Renal pelvis (tissue), 4 donors: ENCODE data around the gene CIB4. TPM values are rescaled to one million over a fixed set of nuclear protein-coding genes. Genes with fewer than 3 reads are reported as not detected.

Experiments used
- DNase-seq: peaks from one replicate; pipeline ENCODE4 v3.0.0-alpha.2; 2013
- polyA plus RNA-seq, 3 donors: library from polyadenylated mRNA; unstranded; fragments of 120-200 nt; gene quantifications; one replicate each; pipeline ENCODE4 v1.2.1, GENCODE V29; 2013; ENCODE audit not compliant: insufficient read length in 3 of 3

The CIB4 gene
- polyA plus RNA-seq, 3 donors: 0.28 to 0.78 (median 0.30) TPM

DNA sequence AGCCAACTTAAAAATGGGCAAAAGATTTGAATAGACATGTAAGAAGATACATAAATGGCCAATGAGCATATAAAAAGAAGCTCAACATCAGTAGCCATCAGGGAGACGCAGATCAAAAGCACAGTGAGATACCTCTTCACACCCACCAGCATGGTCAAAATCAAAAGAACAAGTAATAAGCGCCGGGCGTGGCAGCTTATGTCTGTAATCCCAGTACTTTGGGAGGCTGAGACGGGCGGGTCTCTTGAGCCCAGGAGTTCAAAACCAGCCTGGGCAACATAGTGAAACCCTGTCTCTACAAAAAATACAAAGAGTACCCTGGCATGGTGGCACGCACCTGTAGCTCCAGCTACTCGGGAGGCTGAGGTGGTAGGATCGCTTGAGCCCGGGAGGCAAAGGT is 4.6 kb upstream of the CIB4 start:
- no peak for DNase-seq

DNA sequence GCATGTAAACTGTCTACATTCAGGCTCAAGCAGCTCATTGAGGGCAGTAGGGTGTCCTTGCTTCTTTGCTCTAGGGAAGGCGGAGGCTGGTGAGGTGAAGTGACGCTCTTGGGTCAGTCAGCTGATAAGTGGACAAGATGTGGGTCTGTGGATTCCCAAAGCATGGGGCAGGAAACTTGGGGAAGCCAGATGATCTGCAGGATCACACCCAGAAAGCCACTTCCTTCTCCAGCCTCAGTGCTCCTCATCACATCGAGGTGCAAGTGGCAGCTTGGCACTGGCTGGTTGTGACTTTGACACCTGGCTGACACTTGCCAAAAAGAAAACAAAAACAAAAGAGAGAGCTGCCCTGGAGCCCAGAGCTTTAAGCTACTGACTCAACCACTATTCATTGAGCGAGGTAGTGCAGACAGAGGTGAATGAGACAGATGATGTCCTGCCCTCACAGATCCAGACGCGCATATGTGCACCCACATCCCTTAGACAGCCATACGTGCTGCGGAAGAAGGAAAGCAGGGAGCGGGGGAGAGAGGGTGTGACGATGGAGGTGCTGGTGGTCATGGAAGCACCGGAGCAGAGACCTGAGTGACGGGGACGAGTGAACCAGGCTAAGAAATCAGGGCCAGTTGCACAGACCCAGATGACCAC is 3.1 kb upstream of the CIB4 start:
- DNase-seq: no peak

DNA sequence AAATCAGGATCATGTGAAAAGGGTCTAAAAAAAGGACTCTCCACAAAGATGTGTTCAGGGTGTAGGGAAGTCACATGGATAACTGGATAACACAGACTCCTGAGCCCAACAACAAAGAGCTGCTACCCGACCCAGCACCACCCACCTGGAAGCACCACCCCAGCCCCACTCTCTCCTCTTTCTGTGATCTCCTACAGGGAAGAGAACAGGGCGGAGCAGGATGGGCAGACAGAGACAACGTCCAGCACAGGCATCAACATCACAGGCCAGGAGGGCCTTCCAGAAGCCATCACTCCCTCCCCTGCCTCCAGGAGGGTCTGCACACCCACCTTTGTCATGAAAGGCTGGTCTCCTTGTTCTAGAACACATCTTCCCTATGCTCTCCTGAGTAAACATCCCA is 1.3 kb upstream of the CIB4 start:
- DNase-seq: no peak

DNA sequence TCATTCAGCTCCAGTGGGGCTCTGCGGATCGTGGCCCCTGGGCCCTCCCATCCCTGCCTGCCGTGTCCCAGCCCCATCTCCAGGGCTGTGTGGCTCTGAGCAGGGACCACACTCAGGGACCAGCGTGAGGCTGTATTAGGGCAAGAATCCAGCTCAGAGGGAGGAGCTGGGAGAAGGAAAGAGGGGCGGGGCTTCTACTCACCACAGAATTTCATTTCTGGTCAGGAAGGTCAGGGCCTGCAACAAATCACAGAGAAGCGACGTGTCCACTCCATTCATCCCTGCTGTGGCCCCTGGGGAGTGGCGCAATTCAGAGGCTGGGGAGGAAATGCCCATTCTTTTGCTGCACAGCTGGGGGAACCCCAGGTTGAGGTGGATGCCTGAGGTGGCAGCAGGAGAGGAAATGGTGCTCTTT is 828 bp downstream of the CIB4 start:
- DNase-seq: peak; percentile 22

DNA sequence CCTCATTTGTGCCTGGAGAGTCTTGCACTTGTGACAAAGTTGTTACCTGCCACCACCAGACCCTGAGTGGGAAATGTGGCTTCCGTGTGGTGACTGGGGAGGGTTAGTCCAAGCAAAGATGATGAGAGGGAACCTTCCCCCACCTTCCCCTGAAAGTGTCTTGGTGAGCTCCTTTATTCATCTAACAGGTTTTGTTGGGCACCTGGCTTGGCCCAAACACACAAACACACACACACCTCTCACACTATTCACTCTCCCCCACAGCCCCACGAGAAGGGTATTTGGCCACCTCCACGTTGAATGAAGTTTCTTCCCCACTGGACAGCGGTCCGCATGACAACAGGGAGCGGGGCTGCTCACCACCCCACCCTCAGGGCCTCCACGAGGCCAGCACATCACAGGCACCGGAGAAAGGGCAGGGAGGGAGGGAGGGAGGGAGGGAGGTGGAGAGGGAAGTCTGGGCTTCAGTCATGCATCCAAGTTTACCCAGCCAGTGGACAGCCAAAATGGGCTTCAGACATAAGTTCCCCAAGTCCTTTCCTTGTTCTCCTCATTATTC is 1.4 kb downstream of the CIB4 start:
- no peak for DNase-seq

DNA sequence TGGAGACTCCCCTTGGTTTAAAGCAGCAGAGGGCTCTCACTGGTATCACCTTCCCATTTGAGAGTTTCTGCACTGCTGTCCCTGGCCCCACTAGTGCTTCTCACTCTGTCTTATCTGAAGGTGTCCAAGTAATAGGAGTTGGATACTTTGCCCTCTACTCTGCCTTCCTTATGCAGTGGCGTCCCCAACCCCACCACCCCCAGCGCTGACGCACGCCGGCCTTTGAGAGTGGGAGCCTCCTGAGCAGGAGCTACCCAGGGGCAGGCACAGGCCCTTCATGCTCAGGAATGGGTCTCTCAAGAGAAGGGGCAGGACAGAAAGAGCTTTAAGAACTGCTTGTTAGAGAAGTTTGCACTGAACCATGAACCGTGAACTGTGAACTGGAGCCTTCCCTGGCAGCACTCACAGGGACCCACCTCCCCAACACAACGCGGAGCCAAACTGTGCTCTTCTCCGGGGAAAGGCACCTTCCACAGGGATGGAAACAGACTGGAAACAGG is 3.3 kb downstream of the CIB4 start:
- DNase-seq: no peak

DNA sequence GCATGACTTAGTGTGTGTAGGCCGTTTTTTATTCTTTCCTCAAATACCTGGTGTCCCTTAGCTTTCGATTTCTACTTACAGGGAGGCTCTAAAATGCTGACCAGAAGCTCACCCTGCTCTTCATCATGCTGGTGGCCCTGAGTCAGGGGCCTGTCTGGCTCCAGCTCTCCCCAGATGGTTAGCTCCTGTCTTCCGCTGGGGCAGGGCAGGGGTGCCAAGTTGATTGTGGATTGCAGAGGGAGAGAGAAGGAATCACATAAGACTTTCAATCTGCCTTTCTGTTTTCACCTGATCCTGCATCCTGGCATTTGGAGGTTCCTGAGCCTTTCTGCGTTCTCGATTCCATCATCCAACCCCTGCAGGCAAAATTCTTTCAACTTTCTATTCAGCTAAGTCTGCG is 4.2 kb downstream of the CIB4 start:
- DNase-seq: no peak

DNA sequence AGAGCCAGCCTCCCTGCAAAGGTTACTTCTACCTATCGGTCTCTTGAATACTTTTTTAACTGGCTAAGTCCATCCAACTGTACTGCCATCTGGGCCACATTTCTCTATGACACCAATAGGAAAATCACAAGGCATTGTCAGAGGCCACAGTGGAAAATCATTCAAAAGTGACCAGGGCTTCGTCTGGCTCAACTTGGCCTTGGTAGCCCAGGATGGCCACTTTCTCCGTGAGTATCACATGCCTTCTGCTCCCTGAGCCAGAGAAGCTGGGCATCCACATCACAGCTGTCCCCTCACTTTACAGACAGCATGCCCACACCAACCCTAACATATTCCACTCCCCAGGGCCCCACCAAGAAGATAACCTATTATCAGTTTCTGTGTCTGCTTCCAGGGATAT is 5.8 kb downstream of the CIB4 start:
- DNase-seq: no peak

DNA sequence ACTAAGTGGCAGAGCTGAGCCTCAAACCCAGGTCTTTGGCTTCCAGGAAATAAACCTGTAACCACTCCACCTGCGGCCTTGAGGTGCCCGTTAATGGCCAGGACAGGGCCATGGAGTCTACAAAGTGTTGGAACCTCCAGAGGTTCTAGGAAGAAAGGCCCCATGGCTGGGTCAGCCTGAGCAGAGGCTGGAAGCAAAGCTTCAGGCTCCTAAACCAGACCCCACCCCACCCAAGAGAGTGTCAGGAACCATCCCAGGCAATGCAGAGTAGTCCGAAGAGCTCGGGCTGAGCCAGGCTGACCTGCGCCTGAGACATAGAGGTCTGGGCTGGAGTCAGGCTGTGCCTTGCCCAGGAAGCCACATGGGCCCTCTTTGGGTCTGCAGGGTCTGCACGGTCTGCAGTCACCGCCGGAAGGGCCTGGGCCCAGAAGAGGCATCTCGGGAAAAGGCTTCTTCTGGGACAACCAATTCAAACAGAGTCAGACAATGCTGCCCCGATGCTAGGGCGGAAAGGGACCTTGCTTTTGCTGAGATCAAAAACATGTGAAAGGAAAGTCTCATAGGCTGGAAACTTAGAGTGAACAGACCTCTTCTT is 6.4 kb downstream of the CIB4 start:
- no peak for DNase-seq

DNA sequence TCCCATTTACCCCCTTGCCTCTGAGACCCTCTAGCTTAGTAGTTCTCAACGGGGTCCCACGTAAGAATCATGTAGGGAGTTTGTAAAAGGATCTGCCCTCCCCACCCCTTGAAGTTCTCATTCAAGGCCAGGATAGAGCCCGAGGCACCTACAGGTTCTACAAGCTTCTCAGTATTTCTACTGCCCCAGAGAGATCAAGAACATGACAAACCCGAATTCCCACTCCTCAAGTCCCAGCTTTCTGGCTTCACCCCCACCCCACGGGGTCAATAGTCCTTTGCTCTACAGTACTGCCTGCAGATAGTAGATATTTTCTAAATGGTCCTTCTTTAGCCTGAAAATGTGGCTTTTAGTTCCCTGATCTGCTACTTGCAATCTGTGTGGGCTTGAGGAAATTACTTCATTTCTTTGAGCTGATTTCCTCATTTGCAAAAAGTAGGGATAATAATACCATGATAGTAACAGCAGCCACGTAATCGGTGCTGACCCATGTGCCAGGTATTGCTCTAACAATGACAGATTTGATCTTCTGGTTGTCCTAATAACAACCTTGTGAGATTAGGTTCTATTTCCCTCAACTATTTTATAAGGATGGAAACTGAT is 7.1 kb downstream of the CIB4 start:
- no peak for DNase-seq

DNA sequence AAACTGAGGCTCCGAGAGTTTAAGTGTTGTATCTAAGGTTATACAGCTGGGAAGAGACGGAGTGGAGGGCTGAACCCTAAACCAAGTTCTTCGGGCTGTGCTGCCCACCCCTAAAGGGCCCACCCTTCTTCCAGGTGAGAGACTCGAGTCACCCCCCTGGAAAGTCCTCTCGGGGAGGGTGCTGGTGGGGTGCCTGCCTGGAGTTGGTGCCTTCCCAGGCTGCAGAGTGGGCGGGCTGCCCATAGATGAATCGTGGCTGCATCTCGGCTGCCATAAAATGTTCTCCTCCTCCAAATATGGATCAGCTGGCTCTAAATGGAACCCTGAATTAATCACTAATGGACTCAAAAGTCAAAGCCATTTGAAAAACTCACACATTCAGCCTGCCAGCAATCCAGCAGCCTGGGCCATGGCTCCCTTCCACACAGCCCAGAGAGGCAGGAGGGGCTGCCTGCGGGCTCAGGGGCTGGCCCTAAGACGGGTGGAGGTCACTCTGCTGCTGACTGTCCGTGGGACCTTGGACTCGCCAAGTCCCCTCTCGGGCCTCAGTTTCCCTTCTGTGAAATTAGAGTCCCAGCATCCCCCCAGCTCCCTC is 7.7 kb downstream of the CIB4 start:
- DNase-seq: no peak

DNA sequence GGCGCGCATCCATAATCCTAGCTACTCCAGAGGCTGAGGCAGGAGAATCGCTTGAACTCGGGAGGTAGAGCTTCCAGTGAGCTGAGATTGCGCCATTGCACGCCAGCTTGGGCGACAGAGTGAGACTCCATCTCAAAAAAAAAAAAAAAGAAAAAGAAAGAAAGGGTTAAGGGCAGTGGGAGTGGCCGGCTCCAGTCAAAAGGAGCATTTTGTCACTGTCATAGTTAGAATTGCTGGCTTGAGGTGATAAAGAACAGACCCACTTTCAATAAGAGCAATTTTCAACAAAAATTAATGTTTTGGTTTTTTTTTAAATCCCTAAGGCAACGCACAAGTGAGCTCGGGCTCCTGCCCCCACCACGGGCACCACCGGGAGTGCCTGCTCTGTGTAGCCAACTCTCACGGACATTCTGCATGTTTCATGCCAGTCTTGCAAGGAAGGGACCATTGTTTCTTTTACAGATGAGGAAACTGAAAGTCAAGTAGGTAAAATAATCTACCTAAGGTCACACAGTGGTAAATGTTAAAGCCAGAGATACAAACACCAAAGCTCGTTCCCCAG is 8.5 kb downstream of the CIB4 start:
- no peak for DNase-seq

DNA sequence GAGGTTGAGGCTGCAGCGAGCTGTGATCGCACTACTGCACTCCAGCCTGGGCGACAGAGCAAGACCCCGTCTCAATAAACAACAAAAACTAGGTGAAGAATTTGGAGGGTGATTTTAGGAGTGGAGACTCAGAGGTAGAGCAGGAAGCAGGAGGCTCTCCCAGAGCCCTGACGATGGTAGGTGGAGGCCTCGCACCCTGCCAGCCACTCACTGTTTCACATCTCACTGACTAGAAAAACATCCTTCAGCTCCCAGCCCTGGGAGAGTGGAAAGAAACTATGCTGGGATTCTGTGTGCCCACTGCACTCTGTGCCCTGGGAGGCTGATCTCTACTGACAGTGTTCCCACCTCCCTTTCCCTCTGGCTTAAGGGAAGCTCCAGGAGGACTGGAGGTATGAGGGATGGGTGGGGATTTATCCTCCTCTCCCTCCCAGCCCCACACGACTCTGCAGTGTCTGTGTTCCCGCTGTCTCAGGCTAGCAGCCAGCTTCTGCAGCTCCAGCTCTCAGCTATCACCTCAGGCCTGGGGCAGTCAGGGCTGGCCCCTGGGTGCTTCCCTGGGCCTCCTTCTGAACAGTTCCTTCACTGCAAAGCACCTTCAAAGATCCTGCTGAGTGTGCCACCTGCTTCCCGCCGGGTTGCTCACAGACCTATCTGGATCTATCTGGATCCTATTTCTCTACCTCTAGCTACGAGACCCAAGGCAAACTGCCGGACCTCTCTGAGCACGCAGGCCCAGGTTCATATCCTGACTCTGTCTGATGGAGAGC is 9.6 kb downstream of the CIB4 start:
- DNase-seq: no peak

DNA sequence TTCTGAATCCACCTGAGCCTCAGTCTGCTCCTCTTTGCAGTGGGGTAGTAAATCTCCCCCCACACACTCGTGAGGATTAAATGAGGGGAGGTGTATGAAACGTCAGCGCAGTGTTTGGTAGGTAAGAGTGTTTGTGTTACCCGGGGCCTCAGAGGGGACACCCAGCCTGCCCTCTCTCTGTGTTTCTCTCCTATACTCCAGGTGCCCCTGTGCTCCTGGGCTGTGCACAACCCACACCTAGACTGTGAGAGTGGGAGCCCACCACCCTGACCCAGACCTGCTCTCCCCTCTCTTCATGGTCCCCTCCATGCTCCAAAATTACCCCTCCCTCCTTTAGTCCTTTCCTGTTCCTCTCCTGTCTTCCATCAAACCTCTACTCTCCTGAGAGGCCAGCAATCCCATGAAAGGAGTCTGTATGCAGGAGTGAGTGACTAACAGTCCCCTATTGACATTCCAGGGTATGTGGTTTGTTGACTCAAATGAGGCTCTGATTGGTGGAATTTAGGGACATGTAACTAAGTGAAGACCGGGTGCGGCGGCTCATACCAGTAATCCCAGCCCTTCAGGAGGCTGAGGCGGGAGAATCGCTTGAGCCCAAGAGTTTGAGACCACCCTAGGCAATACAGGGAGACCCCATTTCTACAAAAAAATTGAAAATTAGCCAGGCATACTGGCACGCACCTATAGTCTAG is 10.4 kb downstream of the CIB4 start:
- DNase-seq: no peak

DNA sequence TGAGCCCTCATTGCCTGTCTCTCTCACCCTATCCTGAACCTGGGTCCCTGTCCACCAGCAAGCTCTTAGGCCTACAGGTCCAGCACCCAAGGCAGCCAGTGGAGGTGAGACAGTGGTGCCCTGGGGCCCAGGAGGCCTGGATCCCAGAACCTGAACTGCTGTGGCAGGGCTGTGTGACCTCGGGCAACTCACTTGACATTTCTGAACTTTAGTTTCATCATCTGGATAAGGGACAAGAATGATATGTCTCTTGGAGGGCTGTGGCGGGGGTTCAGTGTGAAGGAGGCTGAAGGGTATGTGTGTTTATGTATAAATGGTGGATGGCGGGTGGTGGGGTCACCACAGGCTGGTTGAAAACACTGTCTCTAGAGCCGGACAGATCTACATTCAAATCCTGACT is 10.9 kb downstream of the CIB4 start:
- DNase-seq: no peak

DNA sequence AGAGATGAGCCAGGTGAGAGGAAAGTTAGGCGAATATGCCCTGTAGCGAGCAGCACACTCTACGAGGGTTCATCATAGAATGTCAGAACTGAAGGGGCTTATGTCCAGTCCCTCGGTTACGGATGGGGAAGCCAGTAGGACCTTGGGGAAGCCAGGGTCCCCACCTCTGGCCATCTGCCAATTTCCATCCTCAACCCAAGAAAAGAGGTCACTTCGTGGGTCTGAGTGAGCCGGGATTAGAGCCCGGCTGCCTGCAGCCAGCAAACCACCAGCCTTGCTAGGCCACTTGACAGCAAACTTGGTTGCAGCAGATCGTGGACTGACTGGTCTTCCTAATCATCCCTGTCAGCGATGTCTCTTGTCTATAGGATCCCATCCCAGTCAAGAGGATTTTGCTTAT is 11.4 kb downstream of the CIB4 start:
- no peak for DNase-seq

DNA sequence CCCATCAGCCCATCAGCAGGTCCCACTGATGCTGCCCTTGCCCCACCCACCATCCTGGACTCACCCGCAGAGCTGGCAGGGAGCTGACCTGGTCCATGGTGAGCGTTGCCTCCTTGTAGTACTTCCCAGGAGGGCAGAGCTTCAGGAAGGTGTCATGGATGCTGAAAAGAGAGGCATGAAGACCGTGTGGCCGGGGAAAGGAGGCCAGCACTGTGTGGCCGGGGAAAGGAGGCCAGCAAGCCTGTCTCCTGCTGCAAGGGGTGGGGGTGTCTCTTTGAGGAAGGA is 11.9 kb downstream of the CIB4 start:
- DNase-seq: no peak

DNA sequence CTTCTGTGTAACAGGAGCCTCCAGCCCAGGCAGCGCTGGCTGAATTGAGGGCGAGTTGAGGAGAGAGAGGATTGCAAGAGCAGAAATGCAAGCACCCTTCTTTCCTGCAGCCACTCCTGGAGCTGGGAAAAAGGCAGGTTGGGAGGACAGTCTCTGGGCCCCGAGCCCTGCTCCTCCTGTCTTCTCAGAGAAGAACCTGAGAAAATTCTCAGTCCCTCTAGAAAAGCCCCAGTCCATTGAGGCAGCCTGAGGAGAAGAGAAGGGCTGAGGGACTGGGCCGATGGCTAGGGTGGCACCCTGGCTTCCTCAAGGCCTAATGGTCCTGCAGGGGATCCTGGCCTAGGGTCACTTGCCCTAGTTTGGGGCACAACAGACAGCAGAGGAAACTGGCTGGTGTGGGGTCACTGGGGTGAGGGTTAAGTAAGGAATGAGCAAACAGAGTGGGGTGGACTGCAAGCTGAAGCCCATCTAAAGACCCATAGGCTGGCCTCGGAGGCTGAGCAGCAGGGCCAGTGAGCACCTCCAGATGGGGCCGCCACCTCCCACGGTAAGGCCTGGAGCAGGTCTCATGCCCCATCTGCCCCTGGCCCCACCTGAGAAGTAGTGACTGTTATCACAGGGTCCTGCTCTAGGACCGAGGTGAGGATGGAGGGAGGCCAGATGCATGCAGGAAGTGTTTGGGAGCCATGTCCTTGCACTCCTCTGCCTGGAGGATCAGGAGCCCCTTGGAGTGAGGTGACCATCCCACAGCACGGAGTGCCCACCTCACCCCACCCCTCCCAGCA is 12.4 kb downstream of the CIB4 start:
- no peak for DNase-seq

DNA sequence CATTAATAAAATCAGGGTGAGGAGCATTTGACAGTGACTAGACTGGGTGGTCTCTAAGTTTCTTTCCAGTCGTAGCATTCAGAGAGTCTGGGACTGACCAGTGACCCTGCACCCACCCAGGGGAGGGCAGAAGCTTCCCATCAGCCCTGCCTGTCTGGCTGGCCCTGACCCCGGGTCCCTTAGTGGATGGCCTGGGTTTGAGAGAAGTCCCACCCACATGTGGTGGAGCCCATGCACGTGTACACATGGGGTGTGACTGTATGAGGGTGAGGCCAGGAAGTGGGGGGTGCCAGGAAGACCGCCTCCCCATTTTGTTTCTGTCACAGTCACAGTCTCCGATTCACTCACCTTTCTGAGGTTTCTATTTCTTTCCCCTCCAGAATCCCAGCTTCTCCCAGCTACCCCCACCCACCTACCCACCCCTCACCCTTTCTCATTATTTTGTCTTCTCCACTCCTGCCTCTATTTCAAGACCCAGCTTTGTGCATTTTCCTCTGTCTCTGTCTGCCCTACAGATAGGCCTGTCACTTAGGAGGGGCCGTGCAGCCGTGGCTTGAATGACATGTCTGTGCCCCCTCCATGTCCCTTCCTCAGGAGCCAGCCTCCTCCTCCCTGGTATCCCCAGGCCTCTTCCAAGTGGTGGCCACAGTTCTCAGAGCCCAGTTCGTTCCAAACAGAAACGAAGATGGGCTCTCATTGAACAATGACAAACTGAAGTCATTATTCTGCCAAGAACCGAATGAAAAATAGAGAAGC is 13.6 kb downstream of the CIB4 start:
- no peak for DNase-seq

DNA sequence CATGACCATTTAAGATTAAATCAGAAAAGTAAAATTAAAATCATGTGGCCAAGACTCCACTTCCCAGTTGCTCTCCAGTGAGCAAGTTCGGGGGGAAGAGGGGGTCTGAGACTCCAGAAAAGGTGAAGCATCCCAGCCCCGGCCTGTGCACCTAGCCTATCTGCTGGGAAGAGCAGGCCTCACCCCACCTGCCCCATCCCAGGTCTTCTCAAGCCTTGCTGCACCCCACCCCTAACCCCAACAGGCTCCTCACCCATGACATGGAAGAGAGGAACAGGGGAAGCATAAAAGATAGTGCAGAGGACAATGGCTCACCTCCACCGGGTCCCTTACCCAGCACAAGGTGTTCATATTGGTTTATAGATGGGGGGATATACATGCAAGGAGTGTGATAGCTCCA is 14.6 kb downstream of the CIB4 start:
- DNase-seq: no peak
